GM12878 (cell line): ENCODE data around the gene ARHGDIA. TPM values are rescaled to one million over a fixed set of nuclear protein-coding genes. Genes with fewer than 3 reads are reported as not detected.

Source experiments
- CBFB ChIP-seq: IDR thresholded peaks from 2 replicates; pipeline ENCODE4 v1.6.1; 2016; ENCODE audit warnings: antibody characterized with exemption, low read depth
- CREM ChIP-seq: IDR thresholded peaks from 2 replicates; pipeline ENCODE4 v1.6.1; 2014; ENCODE audit warnings: antibody characterized with exemption, low read depth
- KDM1A ChIP-seq: fragments of 200-600 bp; sonication (generic); IDR thresholded peaks from 2 replicates; pipeline ENCODE4 v1.6.1; 2016; ENCODE audit warnings: borderline replicate concordance
- LARP7 ChIP-seq: fragments of 450-650 bp; IDR thresholded peaks from 2 replicates; pipeline ENCODE4 v1.6.1; 2017; ENCODE audit warnings: mild to moderate bottlenecking
- NR2F1 ChIP-seq: fragments of 450-650 bp; conservative IDR thresholded peaks from 2 replicates; pipeline ENCODE4 v1.6.1; 2017; ENCODE audit warnings: mild to moderate bottlenecking
- POLR2A ChIP-seq: IDR thresholded peaks from 2 replicates; pipeline ENCODE4 v1.6.1; 2011; ENCODE audit warnings: low read depth, mild to moderate bottlenecking, low read length
- POLR2AphosphoS5 ChIP-seq: IDR thresholded peaks from 2 replicates; pipeline ENCODE4 v1.6.1; 2011; ENCODE audit warnings: mild to moderate bottlenecking, low read length, inconsistent platforms
- SIX5 ChIP-seq: IDR thresholded peaks from 2 replicates; pipeline ENCODE4 v1.6.1; 2011; ENCODE audit warnings: mild to moderate bottlenecking, low read depth, low read length, moderate library complexity; ENCODE audit not compliant: severe bottlenecking
- SMARCA5 ChIP-seq: fragments of 450-650 bp; IDR thresholded peaks from 2 replicates; pipeline ENCODE4 v1.6.1; 2017; ENCODE audit warnings: mild to moderate bottlenecking
- SPI1 ChIP-seq: IDR thresholded peaks from 2 replicates; pipeline ENCODE4 v1.6.1; 2011; ENCODE audit warnings: low read depth, mild to moderate bottlenecking, low read length, moderate library complexity, borderline replicate concordance; ENCODE audit not compliant: insufficient read depth
- TCF7 ChIP-seq: IDR thresholded peaks from 2 replicates; pipeline ENCODE4 v1.6.1; 2014; ENCODE audit warnings: antibody characterized with exemption, borderline replicate concordance
- YY1 ChIP-seq: IDR thresholded peaks from 2 replicates; pipeline ENCODE4 v1.6.1; 2011; ENCODE audit warnings: low read depth, mild to moderate bottlenecking, low read length
- polyA plus RNA-seq, 11 experiments: library from polyadenylated mRNA; depleted of rRNA in 4 of 11; unstranded in 6 of 11; stranded (reverse) in 5 of 11; fragments of >200 nt; fragmentation: Nextera tagmentation in 4 of 11; fragmentation: Illumina TruSeq in 1 of 11; extraction: Ambion mirVana in 4 of 11; extraction: Trizol in 1 of 11; gene quantifications; 1 replicate in 1 of 11; 2 replicates in 10 of 11; pipeline versions ENCODE4 v1.2.1 to v1.2.3, GENCODE V29; 2011 to 2016; ENCODE audit warnings: inconsistent platforms in 2 of 11, missing spikeins in 2 of 11, low read depth in 1 of 11
- total RNA-seq, 4 experiments: library from RNA; depleted of rRNA in 3 of 4; stranded (reverse); fragments of >200 nt in 3 of 4; fragmentation: Illumina TruSeq in 1 of 4; extraction: Trizol in 1 of 4; gene quantifications; 2 replicates each; pipeline versions ENCODE4 v1.2.1 to v1.2.3, GENCODE V29; 2013 to 2021
- TF ChIP-seq, protein P1 (sequence below): fragments of 450-650 bp; formaldehyde crosslinking; IDR thresholded peaks from 2 replicates; pipeline ENCODE4 v1.4.0; 2022; ENCODE audit warnings: mild to moderate bottlenecking, moderate library complexity
- TF ChIP-seq, protein P2 (sequence below): IDR thresholded peaks from 2 replicates; pipeline ENCODE4 v1.6.1; 2011; ENCODE audit warnings: borderline replicate concordance, low read depth, mild to moderate bottlenecking, moderate library complexity, low read length; ENCODE audit not compliant: insufficient read depth, poor library complexity, severe bottlenecking
- TF ChIP-seq, protein P3 (sequence below): IDR thresholded peaks from 2 replicates; pipeline ENCODE4 v1.6.1; 2012; ENCODE audit warnings: low read depth, low read length, improper control_type of control experiment

ARHGDIA gene
- total and polyA plus RNA-seq, 10 of the 15 experiments (the other 5 are each of a cell fraction or from before 2014, with no cell fraction given): 17.9 to 552 (median 169) TPM

DNA sequence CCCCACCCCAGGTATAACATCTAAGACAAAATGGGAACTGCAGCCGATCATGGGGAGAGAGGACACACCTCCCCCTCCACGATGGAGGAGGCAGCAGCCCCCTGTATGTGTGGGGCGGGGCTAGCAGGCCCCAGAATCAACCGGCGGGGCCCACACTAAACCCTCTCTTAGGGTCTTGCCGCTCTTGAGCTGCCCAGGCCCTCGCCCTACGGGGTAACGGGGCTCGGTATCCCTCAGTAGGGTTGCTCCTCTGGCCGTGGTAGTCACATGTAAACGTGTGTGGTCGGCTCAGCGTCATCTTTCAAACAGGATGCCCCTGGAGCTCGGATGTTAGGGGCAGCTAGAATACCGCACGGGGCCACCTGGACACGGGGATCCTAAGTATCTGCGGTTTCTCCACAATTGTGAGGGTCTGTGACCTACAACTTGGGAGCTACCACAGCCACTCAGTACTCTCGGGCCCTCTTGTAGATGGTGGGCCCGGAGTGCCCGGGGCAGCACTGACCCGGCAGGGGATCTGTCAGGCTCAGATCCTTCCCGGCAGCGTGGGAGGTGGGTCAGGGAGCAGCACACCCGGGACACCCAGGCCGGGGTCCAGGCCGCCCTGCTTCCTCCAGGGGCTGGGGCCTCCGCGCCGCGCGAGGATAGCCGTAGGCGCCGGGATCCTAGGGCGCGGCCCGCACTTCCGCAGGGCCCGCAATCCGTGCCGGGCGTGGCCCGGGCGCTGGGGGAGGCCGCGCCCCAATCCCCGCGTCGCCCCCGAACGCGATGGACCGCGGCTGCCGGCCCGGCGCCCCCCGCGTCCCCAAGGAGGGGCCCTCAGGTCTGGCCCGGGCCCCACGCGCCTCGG, 781 bp downstream of the ARHGDIA start (continued):
- TF ChIP-seq, protein P1, sequence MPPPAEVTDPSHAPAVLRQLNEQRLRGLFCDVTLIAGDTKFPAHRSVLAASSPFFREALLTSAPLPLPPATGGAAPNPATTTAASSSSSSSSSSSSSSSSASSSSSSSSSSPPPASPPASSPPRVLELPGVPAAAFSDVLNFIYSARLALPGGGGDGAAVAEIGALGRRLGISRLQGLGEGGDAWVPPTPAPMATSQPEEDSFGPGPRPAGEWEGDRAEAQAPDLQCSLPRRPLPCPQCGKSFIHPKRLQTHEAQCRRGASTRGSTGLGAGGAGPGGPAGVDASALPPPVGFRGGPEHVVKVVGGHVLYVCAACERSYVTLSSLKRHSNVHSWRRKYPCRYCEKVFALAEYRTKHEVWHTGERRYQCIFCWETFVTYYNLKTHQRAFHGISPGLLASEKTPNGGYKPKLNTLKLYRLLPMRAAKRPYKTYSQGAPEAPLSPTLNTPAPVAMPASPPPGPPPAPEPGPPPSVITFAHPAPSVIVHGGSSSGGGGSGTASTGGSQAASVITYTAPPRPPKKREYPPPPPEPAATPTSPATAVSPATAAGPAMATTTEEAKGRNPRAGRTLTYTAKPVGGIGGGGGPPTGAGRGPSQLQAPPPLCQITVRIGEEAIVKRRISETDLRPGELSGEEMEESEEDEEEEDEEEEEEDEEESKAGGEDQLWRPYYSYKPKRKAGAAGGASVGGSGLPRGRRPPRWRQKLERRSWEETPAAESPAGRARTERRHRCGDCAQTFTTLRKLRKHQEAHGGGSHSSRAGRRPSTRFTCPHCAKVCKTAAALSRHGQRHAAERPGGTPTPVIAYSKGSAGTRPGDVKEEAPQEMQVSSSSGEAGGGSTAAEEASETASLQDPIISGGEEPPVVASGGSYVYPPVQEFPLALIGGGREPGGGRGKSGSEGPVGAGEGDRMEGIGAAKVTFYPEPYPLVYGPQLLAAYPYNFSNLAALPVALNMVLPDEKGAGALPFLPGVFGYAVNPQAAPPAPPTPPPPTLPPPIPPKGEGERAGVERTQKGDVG: no peak
- TF ChIP-seq LARP7 (peak; percentile 79), CBFB (no peak), TCF7 (no peak), CREM (0 out of 2 replicates have a peak, but pooled peaks have one; percentile 5), POLR2A (peak; percentile 81), YY1 (no peak), SPI1 (peak; percentile 34; the same call in 1 of the 2 replicates), KDM1A (no peak), SIX5 (no peak), POLR2AphosphoS5 (0 out of 2 replicates have a peak, but pooled peaks have one; percentile 19), NR2F1 (peak; percentile 26; the same call in 1 of the 2 replicates), SMARCA5 (peak; percentile 45; the same call in 1 of the 2 replicates)
- TF ChIP-seq, protein P2, sequence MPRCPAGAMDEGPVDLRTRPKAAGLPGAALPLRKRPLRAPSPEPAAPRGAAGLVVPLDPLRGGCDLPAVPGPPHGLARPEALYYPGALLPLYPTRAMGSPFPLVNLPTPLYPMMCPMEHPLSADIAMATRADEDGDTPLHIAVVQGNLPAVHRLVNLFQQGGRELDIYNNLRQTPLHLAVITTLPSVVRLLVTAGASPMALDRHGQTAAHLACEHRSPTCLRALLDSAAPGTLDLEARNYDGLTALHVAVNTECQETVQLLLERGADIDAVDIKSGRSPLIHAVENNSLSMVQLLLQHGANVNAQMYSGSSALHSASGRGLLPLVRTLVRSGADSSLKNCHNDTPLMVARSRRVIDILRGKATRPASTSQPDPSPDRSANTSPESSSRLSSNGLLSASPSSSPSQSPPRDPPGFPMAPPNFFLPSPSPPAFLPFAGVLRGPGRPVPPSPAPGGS: peak; percentile 30
- TF ChIP-seq, protein P3, sequence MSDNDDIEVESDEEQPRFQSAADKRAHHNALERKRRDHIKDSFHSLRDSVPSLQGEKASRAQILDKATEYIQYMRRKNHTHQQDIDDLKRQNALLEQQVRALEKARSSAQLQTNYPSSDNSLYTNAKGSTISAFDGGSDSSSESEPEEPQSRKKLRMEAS: no peak
